Uterus (tissue), 4 donors: ENCODE data around the gene FBXO40. TPM values are rescaled to one million over a fixed set of nuclear protein-coding genes. Genes with fewer than 3 reads are reported as not detected.
"Not testable (repeated sequence)": the region's sequence is repeated elsewhere in the genome, so short reads cannot be mapped to it uniquely, and the experiment has no call there.

Experiments used
- DNase-seq, 2 donors: peaks; one replicate each; pipeline ENCODE4 v3.0.0-alpha.2; 2019 to 2020
- H3K27ac ChIP-seq, 2 donors: fragments of 200-600 bp; sonication (generic); 1 replicate in 1 of 2; 2 replicates in 1 of 2; pipeline ENCODE4 v1.5.1; 2016 to 2018
- H3K27me3 ChIP-seq, 2 donors: fragments of 200-600 bp; sonication (generic); one replicate each; pipeline ENCODE4 v1.5.1; 2018 to 2019; ENCODE audit warnings: control low read depth in 1 of 2
- H3K36me3 ChIP-seq, 2 donors: fragments of 200-600 bp; sonication (generic); one replicate each; pipeline ENCODE4 v1.5.1; 2019; ENCODE audit warnings: control low read depth in 1 of 2
- H3K4me1 ChIP-seq, 2 donors: fragments of 200-600 bp; sonication (generic); one replicate each; pipeline ENCODE4 v1.5.1; 2018 to 2019; ENCODE audit warnings: control low read depth in 1 of 2
- H3K4me3 ChIP-seq, 2 donors: fragments of 200-600 bp; sonication (generic); 1 replicate in 1 of 2; 2 replicates in 1 of 2; pipeline ENCODE4 v1.5.1; 2018 to 2019; ENCODE audit warnings: mild to moderate bottlenecking in 1 of 2
- H3K9me3 ChIP-seq, 2 donors: fragments of 200-600 bp; sonication (generic); one replicate each; pipeline ENCODE4 v1.5.1; 2019; ENCODE audit warnings: control low read depth in 1 of 2
- CTCF ChIP-seq, 4 experiments: fragments of 200-600 bp in 2 of 4; fragments of 450-650 bp in 2 of 4; sonication (generic) in 2 of 4; IDR thresholded peaks; one replicate each; pipeline ENCODE4 v1.5.1; 2016 to 2019; ENCODE audit warnings: antibody characterized with exemption in 4 of 4, mild to moderate bottlenecking in 2 of 4, moderate library complexity in 1 of 4
- POLR2A ChIP-seq, 2 donors: fragments of 450-650 bp; IDR thresholded peaks; one replicate each; pipeline ENCODE4 v1.6.1; 2016; ENCODE audit warnings: antibody characterized with exemption in 2 of 2, mild to moderate bottlenecking in 1 of 2, moderate library complexity in 1 of 2
- intact Hi-C: fragments of 100-400 bp; cut with DNase I; formaldehyde crosslinking; loops from one replicate; pipeline ENCODE4 v1.15.1; 2023; ENCODE audit warnings: low total_unique reads
- total RNA-seq, 4 donors: library from RNA; depleted of rRNA in 3 of 4; stranded (reverse); fragments of >200 nt in 3 of 4; gene quantifications; one replicate each; pipeline versions ENCODE4 v1.1.0 to v1.2.4, GENCODE V29; 2014 to 2023
- donor health status: DM: yes; HTN: yes; CAD: no.

FBXO40 gene
- total RNA-seq, 4 donors from 2014 or later: 0.06 to 0.21 TPM; not detected in 2

- DNase-seq: no peak
- no peak overlapping the region for H3K4me3 ChIP-seq
- intact Hi-C loops: no loop called here
- no peaks in the 10 kb centered on the region for H3K27me3 ChIP-seq
- H3K4me1 ChIP-seq: no peaks in the 10 kb centered on the region
- TF ChIP-seq CTCF (IDR thresholded peaks at IDR 0.05): no peak
- H3K27ac ChIP-seq: no peak overlapping the region
- H3K9me3 ChIP-seq: no peaks in the 10 kb centered on the region
- H3K36me3 ChIP-seq: no peaks in the 10 kb centered on the region
Observed at GRCh38 chr3:121574449-121574848, 18.7 kb upstream of the FBXO40 start.

- no peaks in the 10 kb centered on the region for H3K27me3 ChIP-seq
- DNase-seq: no peak
- no peak for TF ChIP-seq POLR2A (IDR thresholded peaks at IDR 0.05)
- TF ChIP-seq CTCF (IDR thresholded peaks at IDR 0.05): no peak
- no peaks in the 10 kb centered on the region for H3K4me1 ChIP-seq
- no peaks in the 10 kb centered on the region for H3K36me3 ChIP-seq
- H3K27ac ChIP-seq: no peak overlapping the region
- intact Hi-C loops: no loop called here
- H3K4me3 ChIP-seq: no peak overlapping the region
- H3K9me3 ChIP-seq: no peaks in the 10 kb centered on the region
Observed at GRCh38 chr3:121581691-121582090, 11.5 kb upstream of the FBXO40 start.

- Histone ChIP-seq H3K9me3 (no peaks in the 10 kb centered on the region), H3K4me1 (no peaks in the 10 kb centered on the region), H3K27ac (no peak overlapping the region), H3K36me3 (no peaks in the 10 kb centered on the region), H3K27me3 (no peaks in the 10 kb centered on the region), H3K4me3 (no peak overlapping the region)
- intact Hi-C loops: no loop called here
- no peak for DNase-seq
- TF ChIP-seq POLR2A (IDR thresholded peaks at IDR 0.05) (no peak), CTCF (IDR thresholded peaks at IDR 0.05) (no peak)
Observed at GRCh38 chr3:121584418-121584817, 8.8 kb upstream of the FBXO40 start.

- H3K27ac ChIP-seq, H3K36me3 ChIP-seq, H3K4me1 ChIP-seq, intact Hi-C loops, H3K9me3 ChIP-seq, DNase-seq, H3K4me3 ChIP-seq, H3K27me3 ChIP-seq: not testable (repeated sequence)
Observed at GRCh38 chr3:121593806-121594205, 627 bp downstream of the FBXO40 start.

- intact Hi-C loops: no loop called here
- Histone ChIP-seq H3K4me3 (no peak overlapping the region), H3K9me3 (no peaks in the 10 kb centered on the region), H3K27me3 (no peaks in the 10 kb centered on the region), H3K27ac (no peak overlapping the region), H3K4me1 (no peaks in the 10 kb centered on the region), H3K36me3 (no peaks in the 10 kb centered on the region)
- no peak for DNase-seq
- TF ChIP-seq POLR2A (IDR thresholded peaks at IDR 0.05) (no peak), CTCF (IDR thresholded peaks at IDR 0.05) (no peak)
Observed at GRCh38 chr3:121594850-121595249, 1.7 kb downstream of the FBXO40 start.

GRCh38 chr3:121595765-121596406 lies 2.7 kb downstream of the FBXO40 start:
- no peak for DNase-seq
- intact Hi-C loops: no loop called here
- Histone ChIP-seq H3K9me3 (no peaks in the 10 kb centered on the region), H3K4me1 (no peaks in the 10 kb centered on the region), H3K27me3 (no peaks in the 10 kb centered on the region), H3K27ac (no peak overlapping the region), H3K4me3 (no peak overlapping the region), H3K36me3 (no peaks in the 10 kb centered on the region)
- TF ChIP-seq CTCF (IDR thresholded peaks at IDR 0.05) (no peak), POLR2A (IDR thresholded peaks at IDR 0.05) (no peak)
